NCI-H2196 (cell line): Measurements from ENCODE around the gene PRPH.
"Not testable (repeated sequence)": the region's sequence is repeated elsewhere in the genome, so short reads cannot be mapped to it uniquely, and the experiment has no call there.

Source experiments
- DNase-seq: peaks from one replicate; lab custom pipeline; 2025; ENCODE audit not compliant: unreplicated experiment; lab: John Stamatoyannopoulos, UW

PRPH gene

GRCh38 chr12:49298160-49298559, 3.2 kb downstream of the PRPH start:
- no peak for DNase-seq

GRCh38 chr12:49301760-49302159, 6.8 kb downstream of the PRPH start:
- no peak for DNase-seq

- no peak for DNase-seq
Observed at GRCh38 chr12:49304161-49304560, 9.2 kb downstream of the PRPH start.

GRCh38 chr12:49305762-49306510, 11.0 kb downstream of the PRPH start:
- DNase-seq = no peak

GRCh38 chr12:49309386-49309785, 14.4 kb downstream of the PRPH start:
- DNase-seq = no peak

- not testable (repeated sequence) for DNase-seq
Observed at GRCh38 chr12:49310451-49311000, 15.6 kb downstream of the PRPH start.

GRCh38 chr12:49314811-49315210, 19.9 kb downstream of the PRPH start:
- DNase-seq = no peak

GRCh38 chr12:49317118-49317517, 22.2 kb downstream of the PRPH start:
- DNase-seq = not testable (repeated sequence)

- DNase-seq = not testable (repeated sequence)
Observed at GRCh38 chr12:49320411-49321103, 25.6 kb downstream of the PRPH start.

GRCh38 chr12:49322367-49322707, 27.4 kb downstream of the PRPH start:
- DNase-seq = no peak

GRCh38 chr12:49322708-49323523, 28.0 kb downstream of the PRPH start, which contains the start of gene TROAP:
Gene TROAP, plus strand, starts transcription at chr12:49323255. Its CDS starts 354 bp downstream, at chr12:49323609.
- peak; percentile 99 for DNase-seq

- no peak for DNase-seq
Observed at GRCh38 chr12:49323524-49324097, 28.7 kb downstream of the PRPH start.

GRCh38 chr12:49325606-49326005, 30.7 kb downstream of the PRPH start:
- no peak for DNase-seq

GRCh38 chr12:49327368-49327767, 32.4 kb downstream of the PRPH start:
- no peak for DNase-seq

- DNase-seq = no peak
Observed at GRCh38 chr12:49327887-49328286, 32.9 kb downstream of the PRPH start.

- no peak for DNase-seq
Observed at GRCh38 chr12:49328816-49329215, 33.9 kb downstream of the PRPH start.

- no peak for DNase-seq
Observed at GRCh38 chr12:49330032-49330619, 35.2 kb downstream of the PRPH start.

- no peak for DNase-seq
Observed at GRCh38 chr12:49330631-49331379, 35.9 kb downstream of the PRPH start.

- DNase-seq = peak; percentile 59
Observed at GRCh38 chr12:49331380-49332222, 36.7 kb downstream of the PRPH start.
